Small intestine (tissue), 7 donors: ENCODE measurements around the gene ARMC8. TPM values are rescaled to one million over a fixed set of nuclear protein-coding genes. Genes with fewer than 3 reads are reported as not detected.

Source experiments
- DNase-seq, 2 donors: peaks; one replicate each; pipeline versions ENCODE4 v3.0.0 to v3.0.0-alpha.2; 2013
- FAIRE-seq: peaks from 2 replicates; lab custom pipeline; 2012; peaks lifted over from hg19 to GRCh38; lab: Jason Lieb, UNC
- H3K27ac ChIP-seq, 3 donors: one replicate each; pipeline ENCODE4 v1.5.1; 2013; ENCODE audit warnings: low read length in 2 of 3, mild to moderate bottlenecking in 2 of 3, control low read depth in 1 of 3, inconsistent platforms in 1 of 3, low read depth in 1 of 3, moderate library complexity in 1 of 3
- H3K27me3 ChIP-seq, 3 donors: one replicate each; pipeline ENCODE4 v1.6.1; 2013; ENCODE audit warnings: low read length in 3 of 3, inconsistent platforms in 1 of 3; ENCODE audit not compliant: control insufficient read depth in 3 of 3, insufficient read depth in 3 of 3
- H3K36me3 ChIP-seq, 3 donors: one replicate each; pipeline ENCODE4 v1.6.1; 2013; ENCODE audit warnings: low read length in 3 of 3, inconsistent platforms in 1 of 3, low read depth in 1 of 3, mild to moderate bottlenecking in 1 of 3, moderate library complexity in 1 of 3; ENCODE audit not compliant: control insufficient read depth in 3 of 3, insufficient read depth in 2 of 3
- H3K4me1 ChIP-seq, 3 donors: one replicate each; pipeline ENCODE4 v1.6.1; 2013; ENCODE audit warnings: low read length in 2 of 3, inconsistent platforms in 1 of 3, low read depth in 1 of 3, mild to moderate bottlenecking in 1 of 3, moderate library complexity in 1 of 3; ENCODE audit not compliant: control insufficient read depth in 3 of 3, insufficient read depth in 2 of 3
- H3K4me3 ChIP-seq, 3 donors: one replicate each; pipeline ENCODE4 v1.5.1; 2013; ENCODE audit warnings: low read length in 3 of 3, control low read depth in 1 of 3, inconsistent platforms in 1 of 3, low read depth in 1 of 3, mild to moderate bottlenecking in 1 of 3, moderate library complexity in 1 of 3
- H3K9me3 ChIP-seq, 2 donors: one replicate each; pipeline ENCODE4 v1.6.1; 2013; ENCODE audit warnings: low read depth in 1 of 2, low read length in 1 of 2; ENCODE audit not compliant: control insufficient read depth in 2 of 2, insufficient read depth in 1 of 2
- WGBS, 3 donors: extraction: QIAGEN DNeasy Blood & Tissue Kit; methylation state at CpG; one replicate each; pipeline ENCODE4 v1.1.7; 2013; 5-methylcytosine and 5-hydroxymethylcytosine counted together
- polyA plus RNA-seq, 4 donors: library from polyadenylated mRNA; stranded (reverse) in 3 of 4; unstranded in 1 of 4; fragments of 200-250 nt in 3 of 4; fragments of 120-200 nt in 1 of 4; gene quantifications; one replicate each; pipeline versions ENCODE4 v1.2.1 to v1.2.3, GENCODE V29; 2013
- donor health status: healthy with polysubstance abuse.
- donor health status: control.
- donor health status: control.
- donor health status: Bipolar disorder and iron deficiency.
- donor health status: healthy.

Gene ARMC8
- polyA plus RNA-seq, 4 donors, result 9.5 to 29.0 (median 11.8) TPM

- FAIRE-seq (no peak), DNase-seq (peak; percentile 10 to 11)
- peaks cover 0 to 8% (median 0%) of the 10 kb centered on the region in 3 donors for H3K27me3 ChIP-seq
- peak overlapping the region; percentile 91 to 97 (median 97) for H3K4me3 ChIP-seq
- no peaks in the 10 kb centered on the region for H3K9me3 ChIP-seq
- H3K27ac ChIP-seq, result peak overlapping the region; percentile 96 to 99 (median 97)
- peaks cover 0 to 1% (median 0%) of the 10 kb centered on the region in 3 donors for H3K36me3 ChIP-seq
- WGBS, 3 donors, result 1 to 5% (median 5%) methylated on average over 17 of the region's 17 CpGs
- no peaks in the 10 kb centered on the region for H3K4me1 ChIP-seq
Observed at GRCh38 chr3:138188013-138188730, 1.1 kb downstream of the ARMC8 start.

GRCh38 chr3:138195481-138195880 is 8.4 kb downstream of the ARMC8 start:
- DNase-seq (no peak), FAIRE-seq (no peak)
- 53 to 75% (median 72%) methylated on average over 2 of the region's 2 CpGs for WGBS, 3 donors

GRCh38 chr3:138196023-138196422 is 8.9 kb downstream of the ARMC8 start:
- Histone ChIP-seq H3K36me3 (peaks cover 0 to 5% (median 0%) of the 10 kb centered on the region in 3 donors), H3K9me3 (no peaks in the 10 kb centered on the region), H3K27me3 (no peaks in the 10 kb centered on the region), H3K27ac (no peak overlapping the region), H3K4me1 (peaks cover 0 to 9% (median 0%) of the 10 kb centered on the region in 3 donors), H3K4me3 (no peak overlapping the region)
- 91 to 96% (median 96%) methylated on average over 2 of the region's 2 CpGs for WGBS, 3 donors
- FAIRE-seq, result no peak
- DNase-seq, result no peak

More at GRCh38 chr3:138195481-138195880, 8.4 kb downstream of the ARMC8 start:
- no peak overlapping the region for H3K4me3 ChIP-seq
- H3K36me3 ChIP-seq, result peaks cover 0 to 5% (median 0%) of the 10 kb centered on the region in 3 donors
- peaks cover 0 to 9% (median 0%) of the 10 kb centered on the region in 3 donors for H3K4me1 ChIP-seq
- H3K27me3 ChIP-seq, result no peaks in the 10 kb centered on the region
- H3K9me3 ChIP-seq, result no peaks in the 10 kb centered on the region
- no peak overlapping the region for H3K27ac ChIP-seq

DNA sequence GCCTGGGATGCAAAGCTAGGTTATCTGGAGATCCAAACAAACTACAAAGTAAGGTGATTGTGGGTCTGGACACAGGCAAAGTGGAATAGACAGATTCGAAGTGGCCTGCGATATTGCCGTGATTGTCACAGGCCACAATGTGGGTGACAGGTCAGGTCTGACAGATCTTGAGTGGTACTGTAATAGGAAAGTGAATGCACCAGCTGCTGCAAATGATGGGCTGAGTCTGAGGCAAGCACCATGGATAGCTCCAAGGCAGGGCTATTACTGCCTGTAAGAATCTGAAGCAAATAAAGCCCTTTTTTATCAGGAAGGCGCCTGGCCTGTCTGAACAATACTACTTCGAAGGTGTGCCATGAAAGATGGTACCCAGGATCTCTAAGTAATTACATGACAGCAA is 10.0 kb downstream of the ARMC8 start:
- Histone ChIP-seq H3K27ac (peak overlapping the region in 1 of 3 donors; percentile 50), H3K4me3 (no peak overlapping the region), H3K9me3 (no peaks in the 10 kb centered on the region), H3K4me1 (peaks cover 0 to 9% (median 0%) of the 10 kb centered on the region in 3 donors), H3K36me3 (peaks cover 0 to 7% (median 0%) of the 10 kb centered on the region in 3 donors), H3K27me3 (no peaks in the 10 kb centered on the region)
- FAIRE-seq (no peak), DNase-seq (peak; percentile 18 to 67)
- WGBS, 3 donors, result 45 to 72% (median 63%) methylated on average over 5 of the region's 5 CpGs

DNA sequence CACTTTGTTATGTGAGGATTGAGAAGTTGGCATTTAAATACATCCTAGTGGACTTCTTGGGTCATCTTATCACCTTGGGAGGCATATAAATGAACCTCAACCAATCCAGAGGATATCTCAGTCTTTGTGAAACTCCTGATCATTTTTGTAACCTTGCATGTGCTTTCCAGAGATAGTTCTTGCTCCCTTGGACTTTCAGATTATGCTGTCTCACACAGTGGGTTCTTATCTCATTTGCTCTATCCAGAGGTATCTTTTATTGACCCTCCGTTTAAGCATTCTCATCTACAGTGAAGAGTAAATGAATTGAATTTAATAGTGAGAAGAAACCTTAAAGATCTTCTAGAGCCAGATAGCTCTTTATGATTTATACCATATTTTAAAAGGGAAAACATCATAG is 10.4 kb downstream of the ARMC8 start:
- Histone ChIP-seq H3K4me1 (peaks cover 0 to 9% (median 0%) of the 10 kb centered on the region in 3 donors), H3K36me3 (peaks cover 0 to 7% (median 0%) of the 10 kb centered on the region in 3 donors), H3K27ac (peak overlapping the region in 1 of 3 donors; percentile 50), H3K27me3 (no peaks in the 10 kb centered on the region), H3K4me3 (no peak overlapping the region), H3K9me3 (no peaks in the 10 kb centered on the region)
- no peak for FAIRE-seq
- DNase-seq, result peak in 1 of 2 donors; percentile 17
- 23 to 64% (median 35%) methylated on average over 1 of the region's 1 CpG for WGBS, 3 donors

DNA sequence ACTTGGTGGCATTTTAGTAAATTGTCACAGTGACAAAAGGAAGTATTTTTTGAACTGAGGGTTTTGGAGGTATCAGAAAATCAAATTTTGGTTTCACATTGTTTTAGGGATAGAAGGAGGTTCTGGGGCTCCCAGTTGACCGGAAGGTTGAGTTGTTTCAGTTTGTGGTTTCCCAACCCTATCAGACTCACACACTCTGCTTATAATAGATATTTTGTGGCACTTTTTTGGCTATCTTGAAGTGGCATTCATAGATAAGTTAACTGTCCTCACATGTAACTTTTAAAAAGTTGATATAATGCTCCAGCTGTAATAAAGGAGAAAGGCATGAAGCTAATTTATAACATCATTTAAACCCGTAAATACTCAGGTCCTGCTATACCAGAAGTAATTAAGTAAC is 12.8 kb downstream of the ARMC8 start:
- Histone ChIP-seq H3K9me3 (no peaks in the 10 kb centered on the region), H3K27me3 (no peaks in the 10 kb centered on the region), H3K4me3 (no peak overlapping the region), H3K36me3 (peaks cover 0 to 4% (median 0%) of the 10 kb centered on the region in 3 donors), H3K27ac (no peak overlapping the region), H3K4me1 (peaks cover 0 to 9% (median 0%) of the 10 kb centered on the region in 3 donors)
- DNase-seq (no peak), FAIRE-seq (no peak)
- WGBS, 3 donors, result 66 to 84% (median 71%) methylated on average over 2 of the region's 2 CpGs

- no peaks in the 10 kb centered on the region for H3K27me3 ChIP-seq
- FAIRE-seq (no peak), DNase-seq (no peak)
- H3K9me3 ChIP-seq, result no peaks in the 10 kb centered on the region
- H3K27ac ChIP-seq, result no peak overlapping the region
- WGBS, 3 donors, result 87 to 89% (median 88%) methylated on average over 1 of the region's 1 CpG
- H3K4me3 ChIP-seq, result no peak overlapping the region
- H3K4me1 ChIP-seq, result peaks cover 0 to 9% (median 0%) of the 10 kb centered on the region in 3 donors
- peaks cover 0 to 4% (median 0%) of the 10 kb centered on the region in 3 donors for H3K36me3 ChIP-seq
Observed at GRCh38 chr3:138200424-138200823, 13.3 kb downstream of the ARMC8 start.

GRCh38 chr3:138202945-138203701 is 16.0 kb downstream of the ARMC8 start:
- WGBS, 3 donors, result 93 to 95% (median 93%) methylated on average over 3 of the region's 3 CpGs
- FAIRE-seq (no peak), DNase-seq (no peak)
- Histone ChIP-seq H3K36me3 (peaks cover 0 to 2% (median 0%) of the 10 kb centered on the region in 3 donors), H3K27me3 (no peaks in the 10 kb centered on the region), H3K4me1 (no peaks in the 10 kb centered on the region), H3K9me3 (no peaks in the 10 kb centered on the region), H3K4me3 (no peak overlapping the region), H3K27ac (no peak overlapping the region)
